Adipocyte (in vitro differentiated cells): ENCODE measurements around the gene POC5.

Experiments
- DNase-seq: peaks from one replicate; pipeline ENCODE4 v3.0.0-alpha.2; 2015; ENCODE audit warnings: low read depth
- H3K27me3 ChIP-seq: replicated peaks from 2 replicates; pipeline ENCODE4 v1.7.0; 2013; ENCODE audit warnings: mild to moderate bottlenecking, low read length, moderate library complexity; ENCODE audit not compliant: control insufficient read depth, insufficient read depth
- H3K36me3 ChIP-seq: 2 replicates; pipeline ENCODE4 v1.7.0; 2013; ENCODE audit warnings: low read length, mild to moderate bottlenecking, moderate library complexity; ENCODE audit not compliant: control insufficient read depth, insufficient read depth, severe bottlenecking
- H3K4me1 ChIP-seq: 2 replicates; pipeline ENCODE4 v1.7.0; 2013; ENCODE audit warnings: mild to moderate bottlenecking, low read length, moderate library complexity; ENCODE audit not compliant: control insufficient read depth, insufficient read depth
- H3K4me3 ChIP-seq: 2 replicates; pipeline ENCODE4 v1.7.0; 2013; ENCODE audit warnings: mild to moderate bottlenecking, low read length, moderate library complexity
- H3K9ac ChIP-seq: 2 replicates; pipeline ENCODE4 v1.7.0; 2013; ENCODE audit warnings: mild to moderate bottlenecking, low read length, moderate library complexity
- H3K9me3 ChIP-seq: 2 replicates; pipeline ENCODE4 v1.7.0; 2013; ENCODE audit warnings: mild to moderate bottlenecking, low read length, moderate library complexity; ENCODE audit not compliant: control insufficient read depth

POC5 gene

GRCh38 chr5:75630875-75631274 is 86.4 kb downstream of the POC5 start:
- Histone ChIP-seq H3K9me3 (no peaks in the 10 kb centered on the region), H3K4me1 (no peaks in the 10 kb centered on the region), H3K27me3 (no peaks in the 10 kb centered on the region), H3K36me3 (peaks cover 11% of the 10 kb centered on the region), H3K9ac (no peak overlapping the region), H3K4me3 (no peak overlapping the region)
- no peak for DNase-seq

DNA sequence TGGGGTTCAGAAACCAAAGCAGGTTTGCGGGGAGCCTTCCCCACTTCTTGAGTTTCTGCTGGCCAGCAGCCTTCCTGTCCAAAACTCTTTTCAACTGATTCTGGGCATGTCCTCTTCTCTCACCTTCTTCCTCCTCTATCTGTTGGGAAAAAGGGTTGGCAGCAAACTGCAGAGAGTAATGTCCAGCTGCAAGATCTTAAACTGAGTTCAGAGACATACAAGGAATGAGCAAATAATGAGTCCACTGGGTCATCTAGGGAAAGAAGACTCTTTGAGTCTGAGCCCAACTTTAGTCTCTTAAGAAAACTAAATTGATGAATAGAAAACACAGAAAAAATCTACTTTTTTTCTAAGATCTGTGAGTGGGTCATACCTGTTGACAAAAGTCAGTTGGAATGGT is 89.4 kb downstream of the POC5 start:
- H3K36me3 ChIP-seq, result peaks cover 11% of the 10 kb centered on the region
- no peak overlapping the region for H3K9ac ChIP-seq
- no peaks in the 10 kb centered on the region for H3K9me3 ChIP-seq
- H3K27me3 ChIP-seq, result no peaks in the 10 kb centered on the region
- peaks cover 4% of the 10 kb centered on the region for H3K4me1 ChIP-seq
- no peak for DNase-seq
- no peak overlapping the region for H3K4me3 ChIP-seq

GRCh38 chr5:75626959-75627358 is 90.3 kb downstream of the POC5 start:
- Histone ChIP-seq H3K36me3 (peaks cover 11% of the 10 kb centered on the region), H3K4me3 (no peak overlapping the region), H3K9ac (no peak overlapping the region), H3K9me3 (no peaks in the 10 kb centered on the region), H3K4me1 (peaks cover 4% of the 10 kb centered on the region), H3K27me3 (no peaks in the 10 kb centered on the region)
- no peak for DNase-seq
